NCI-H2107 treated with DMSO at 0.1 percent for 48 hours (cell line): Measurements from ENCODE around the gene SPNS2.

Experiments
- DNase-seq: peaks from one replicate; lab custom pipeline; 2025; ENCODE audit not compliant: unreplicated experiment; lab: John Stamatoyannopoulos, UW

The SPNS2 gene

GRCh38 chr17:4498461-4499397, at the start of gene SPNS2:
Gene SPNS2 (plus strand): TSS chr17:4498881. CDS start chr17:4499048, 167 bp downstream.
- no peak for DNase-seq

- no peak for DNase-seq
Measured at GRCh38 chr17:4449736-4450135, 48.9 kb upstream of the SPNS2 start.

- no peak for DNase-seq
Measured at GRCh38 chr17:4450710-4451316, 47.9 kb upstream of the SPNS2 start.

GRCh38 chr17:4453812-4454591, 44.7 kb upstream of the SPNS2 start:
- no peak for DNase-seq

GRCh38 chr17:4460661-4461060, 38.0 kb upstream of the SPNS2 start:
- no peak for DNase-seq

- DNase-seq = no peak
Measured at GRCh38 chr17:4463818-4464476, 34.7 kb upstream of the SPNS2 start.

- no peak for DNase-seq
Measured at GRCh38 chr17:4465786-4466185, 32.9 kb upstream of the SPNS2 start.

GRCh38 chr17:4467287-4467686, 31.4 kb upstream of the SPNS2 start:
- no peak for DNase-seq

GRCh38 chr17:4469552-4469951, 29.1 kb upstream of the SPNS2 start:
- no peak for DNase-seq

- no peak for DNase-seq
Measured at GRCh38 chr17:4472286-4472685, 26.4 kb upstream of the SPNS2 start.

- DNase-seq = no peak
Measured at GRCh38 chr17:4474093-4474492, 24.6 kb upstream of the SPNS2 start.

- DNase-seq = no peak
Measured at GRCh38 chr17:4475001-4475400, 23.7 kb upstream of the SPNS2 start.

- DNase-seq = no peak
Measured at GRCh38 chr17:4475463-4475862, 23.2 kb upstream of the SPNS2 start.

- no peak for DNase-seq
Measured at GRCh38 chr17:4476017-4476416, 22.7 kb upstream of the SPNS2 start.

- DNase-seq = no peak
Measured at GRCh38 chr17:4476511-4477070, 22.1 kb upstream of the SPNS2 start.

- DNase-seq = no peak
Measured at GRCh38 chr17:4477255-4477791, 21.4 kb upstream of the SPNS2 start.

GRCh38 chr17:4478318-4478830, 20.3 kb upstream of the SPNS2 start:
- no peak for DNase-seq

GRCh38 chr17:4479340-4479981, 19.2 kb upstream of the SPNS2 start:
- DNase-seq = no peak

GRCh38 chr17:4479982-4480751, 18.5 kb upstream of the SPNS2 start:
- DNase-seq = no peak
